ENCODE results near the gene NAPB.

GRCh38 chr20:23420943-23421931 is at the start of gene NAPB:
- TF ChIP-seq CTCF (IDR thresholded peaks at IDR 0.05; ENCODE audit: insufficient read depth, low read depth, low read length): no peak
- TF ChIP-seq EZH2 (IDR thresholded peaks at IDR 0.05; ENCODE audit: insufficient read depth, low read length): no peak

All from astrocyte (in vitro differentiated cells and primary cell).